ENCODE data around the gene IL17RB. TPM values are rescaled to one million over a fixed set of nuclear protein-coding genes. Genes with fewer than 3 reads are reported as not detected.
A peak's percentile ranks its signal among the peaks of the same experiment; 100 is the strongest.

The IL17RB gene
- total RNA-seq, 1 donor from 2014 or later = 12.4 TPM

DNA sequence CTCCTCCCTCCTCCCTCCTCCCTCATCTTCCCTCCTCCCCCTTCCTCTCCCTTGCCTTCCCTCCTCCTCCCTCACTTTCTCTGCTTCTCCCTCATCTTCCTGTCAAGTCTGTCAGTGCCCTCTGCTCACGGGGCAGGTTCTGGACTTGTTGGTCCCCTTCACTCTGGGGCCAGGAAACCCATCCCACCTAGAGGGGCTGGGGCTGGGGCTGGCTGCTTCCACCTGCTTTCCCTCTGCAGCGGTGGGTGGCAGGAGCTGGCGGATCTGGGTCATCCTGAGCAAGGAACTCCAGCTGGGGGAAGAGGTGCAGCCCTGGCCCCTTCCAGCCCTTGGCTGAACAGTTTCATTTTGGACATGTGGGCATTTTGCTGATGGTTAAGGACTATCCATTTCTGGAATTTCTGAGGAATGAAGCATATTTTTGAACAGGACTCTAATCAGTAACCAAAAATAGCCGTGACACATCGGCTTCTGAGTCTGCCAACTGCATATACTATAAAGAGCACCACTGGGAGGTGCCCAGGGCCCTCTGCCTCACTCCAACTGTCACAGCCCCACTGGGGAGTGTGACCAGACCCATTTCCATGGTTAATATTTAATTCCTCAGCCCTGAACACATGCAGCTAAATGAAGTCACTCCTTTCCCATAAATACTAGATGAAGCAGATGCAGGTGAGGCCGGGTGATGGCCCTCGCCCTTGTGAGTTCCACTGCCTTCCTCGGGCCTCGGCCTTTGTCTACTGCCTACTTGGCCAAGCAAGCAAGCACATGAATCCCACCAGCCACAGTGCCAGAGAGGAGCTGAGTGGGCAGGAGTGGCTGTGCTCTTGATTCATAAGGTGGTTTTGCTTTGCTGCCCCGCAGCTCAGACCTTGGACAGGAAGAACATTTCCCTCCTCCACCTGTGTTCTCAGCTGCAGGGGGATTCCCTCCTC, 39.9 kb upstream of the IL17RB start:
- ATAC-seq = no peak
- Histone ChIP-seq H3K4me3 (no peak overlapping the region), H3K36me3 (no peaks in the 10 kb centered on the region), H3K4me1 (no peaks in the 10 kb centered on the region), H3K27me3 (no peaks in the 10 kb centered on the region), H3K27ac (no peak overlapping the region), H3K9me3 (no peaks in the 10 kb centered on the region)
- DNase-seq = peak; percentile 44
- TF ChIP-seq, protein P1, sequence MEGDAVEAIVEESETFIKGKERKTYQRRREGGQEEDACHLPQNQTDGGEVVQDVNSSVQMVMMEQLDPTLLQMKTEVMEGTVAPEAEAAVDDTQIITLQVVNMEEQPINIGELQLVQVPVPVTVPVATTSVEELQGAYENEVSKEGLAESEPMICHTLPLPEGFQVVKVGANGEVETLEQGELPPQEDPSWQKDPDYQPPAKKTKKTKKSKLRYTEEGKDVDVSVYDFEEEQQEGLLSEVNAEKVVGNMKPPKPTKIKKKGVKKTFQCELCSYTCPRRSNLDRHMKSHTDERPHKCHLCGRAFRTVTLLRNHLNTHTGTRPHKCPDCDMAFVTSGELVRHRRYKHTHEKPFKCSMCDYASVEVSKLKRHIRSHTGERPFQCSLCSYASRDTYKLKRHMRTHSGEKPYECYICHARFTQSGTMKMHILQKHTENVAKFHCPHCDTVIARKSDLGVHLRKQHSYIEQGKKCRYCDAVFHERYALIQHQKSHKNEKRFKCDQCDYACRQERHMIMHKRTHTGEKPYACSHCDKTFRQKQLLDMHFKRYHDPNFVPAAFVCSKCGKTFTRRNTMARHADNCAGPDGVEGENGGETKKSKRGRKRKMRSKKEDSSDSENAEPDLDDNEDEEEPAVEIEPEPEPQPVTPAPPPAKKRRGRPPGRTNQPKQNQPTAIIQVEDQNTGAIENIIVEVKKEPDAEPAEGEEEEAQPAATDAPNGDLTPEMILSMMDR (IDR thresholded peaks at IDR 0.05) = no peak
- intact Hi-C loops (cut with DNase I) = no loop called here

DNA sequence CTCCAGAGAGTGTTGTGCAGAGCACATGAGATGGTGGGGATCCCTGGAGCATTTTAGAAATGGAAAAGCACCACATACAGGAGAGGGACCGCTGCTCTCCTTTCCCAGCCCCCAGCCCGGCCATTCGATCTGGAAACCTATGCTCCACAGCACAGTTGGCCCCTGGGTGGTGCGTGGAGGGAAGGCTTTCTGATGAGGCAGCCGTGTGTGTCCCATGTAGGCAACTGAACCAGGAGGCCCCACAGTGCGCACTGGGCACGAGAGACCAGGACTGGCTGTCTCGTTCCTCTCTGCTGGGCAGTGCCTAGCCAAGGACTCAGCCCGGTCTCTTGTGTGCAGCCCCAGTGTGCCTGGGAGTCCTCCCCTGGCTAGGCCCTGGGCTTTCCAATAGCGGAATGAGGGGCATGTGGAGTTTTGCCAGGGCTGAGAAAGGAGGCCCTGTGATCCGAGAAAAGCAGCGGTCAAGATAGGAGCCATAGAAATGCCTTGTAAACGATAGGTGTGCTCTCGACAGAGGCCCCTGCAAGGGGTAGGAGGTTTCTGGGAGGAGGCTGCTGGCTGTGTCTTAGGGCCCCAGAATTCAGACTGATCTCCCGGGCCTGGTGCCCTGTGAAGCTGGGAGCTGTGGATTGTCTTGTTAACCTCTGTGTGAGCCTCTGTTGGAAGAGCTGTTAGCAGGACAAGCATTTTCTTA, 39.1 kb upstream of the IL17RB start:
- no peak for ATAC-seq
- intact Hi-C loops (cut with DNase I) = no loop called here
- no peak overlapping the region for H3K27ac ChIP-seq
- peak; percentile 58 for DNase-seq
- TF ChIP-seq, protein P1 (IDR thresholded peaks at IDR 0.05) = no peak
- H3K36me3 ChIP-seq = no peaks in the 10 kb centered on the region
- H3K4me1 ChIP-seq = no peaks in the 10 kb centered on the region
- H3K27me3 ChIP-seq = no peaks in the 10 kb centered on the region
- no peaks in the 10 kb centered on the region for H3K9me3 ChIP-seq
- H3K4me3 ChIP-seq = no peak overlapping the region

DNA sequence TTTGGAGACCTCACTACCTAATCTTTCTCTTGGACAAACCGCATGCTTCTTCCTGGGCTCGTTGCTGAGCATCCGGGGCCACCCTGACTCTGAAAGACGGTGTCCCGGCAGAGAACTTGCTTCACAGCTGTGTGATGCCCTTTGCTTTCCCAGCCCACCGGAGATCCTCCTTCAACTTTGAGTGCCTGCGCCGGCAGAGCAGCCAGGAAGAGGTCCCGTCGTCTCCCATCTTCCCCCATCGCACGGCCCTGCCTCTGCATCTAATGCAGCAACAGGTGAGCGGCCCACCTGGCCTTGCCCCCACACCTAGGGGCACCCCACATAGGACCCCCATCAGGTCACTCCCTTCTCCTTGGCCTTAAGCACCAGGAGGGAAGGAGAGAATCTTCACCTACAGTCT, 37.9 kb upstream of the IL17RB start:
- TF ChIP-seq, protein P1 (IDR thresholded peaks at IDR 0.05) = no peak
- no peaks in the 10 kb centered on the region for H3K9me3 ChIP-seq
- H3K4me1 ChIP-seq = no peaks in the 10 kb centered on the region
- intact Hi-C loops (cut with DNase I) = no loop called here
- H3K36me3 ChIP-seq = no peaks in the 10 kb centered on the region
- no peak for ATAC-seq
- no peaks in the 10 kb centered on the region for H3K27me3 ChIP-seq
- H3K4me3 ChIP-seq = no peak overlapping the region
- no peak for DNase-seq
- no peak overlapping the region for H3K27ac ChIP-seq

DNA sequence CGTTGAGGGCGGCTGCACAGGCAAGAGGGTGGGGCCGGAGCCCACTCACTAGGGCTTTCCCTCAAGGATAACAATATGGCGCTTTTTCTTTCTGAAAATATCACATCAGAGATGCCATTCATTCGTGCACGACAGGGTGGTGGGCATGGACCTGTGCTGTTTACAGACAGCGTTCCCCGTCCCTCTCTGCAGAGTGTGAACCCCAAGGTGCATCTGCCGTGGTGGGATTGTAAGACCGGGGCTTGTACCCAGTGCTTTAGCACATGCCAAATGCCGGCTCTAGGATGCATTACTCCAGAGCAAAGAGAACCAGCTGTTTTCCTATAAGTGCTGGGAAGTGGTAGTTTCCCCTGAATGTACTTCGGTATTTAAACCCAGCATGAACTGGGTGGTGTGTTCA, 37.1 kb upstream of the IL17RB start:
- H3K27ac ChIP-seq = no peak overlapping the region
- no peak overlapping the region for H3K4me3 ChIP-seq
- TF ChIP-seq, protein P1 (IDR thresholded peaks at IDR 0.05) = no peak
- no peak for DNase-seq
- H3K9me3 ChIP-seq = no peaks in the 10 kb centered on the region
- no peaks in the 10 kb centered on the region for H3K4me1 ChIP-seq
- no peaks in the 10 kb centered on the region for H3K36me3 ChIP-seq
- intact Hi-C loops (cut with DNase I) = no loop called here
- H3K27me3 ChIP-seq = no peaks in the 10 kb centered on the region
- no peak for ATAC-seq

DNA sequence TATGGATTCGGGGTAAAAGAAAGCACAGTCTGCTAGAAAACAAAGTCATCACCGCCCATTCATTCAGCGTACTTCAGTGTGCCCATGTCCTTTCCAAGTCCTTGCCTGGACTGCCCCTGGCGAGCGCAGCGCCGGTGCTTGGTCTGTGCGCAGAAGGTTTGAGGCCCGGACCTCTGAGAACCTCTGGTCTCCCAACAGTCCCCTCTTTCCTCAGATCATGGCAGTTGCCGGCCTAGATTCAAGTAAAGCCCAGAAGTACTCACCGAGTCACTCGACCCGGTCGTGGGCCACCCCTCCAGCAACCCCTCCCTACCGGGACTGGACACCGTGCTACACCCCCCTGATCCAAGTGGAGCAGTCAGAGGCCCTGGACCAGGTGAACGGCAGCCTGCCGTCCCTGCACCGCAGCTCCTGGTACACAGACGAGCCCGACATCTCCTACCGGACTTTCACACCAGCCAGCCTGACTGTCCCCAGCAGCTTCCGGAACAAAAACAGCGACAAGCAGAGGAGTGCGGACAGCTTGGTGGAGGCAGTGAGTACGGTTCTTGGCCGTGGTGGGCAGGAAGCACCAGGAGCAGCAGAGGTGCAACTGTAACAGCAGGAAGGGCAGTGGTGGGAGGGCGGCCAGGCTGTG, 36.5 kb upstream of the IL17RB start:
- Histone ChIP-seq H3K9me3 (no peaks in the 10 kb centered on the region), H3K4me1 (no peaks in the 10 kb centered on the region), H3K27me3 (no peaks in the 10 kb centered on the region), H3K4me3 (no peak overlapping the region), H3K36me3 (no peaks in the 10 kb centered on the region), H3K27ac (no peak overlapping the region)
- DNase-seq (peak; percentile 44), ATAC-seq (no peak)
- TF ChIP-seq, protein P1 (IDR thresholded peaks at IDR 0.05) = no peak
- intact Hi-C loops (cut with DNase I) = no loop called here
